Measurements from ENCODE around the gene PRC1. TPM values are rescaled to one million over a fixed set of nuclear protein-coding genes. Genes with fewer than 3 reads are reported as not detected.

PRC1 gene
- total and polyA plus RNA-seq, 2 of the 13 experiments (the other 11 are each of a cell fraction or from before 2014, with no cell fraction given), result 137 to 162 TPM

- H4K20me1 ChIP-seq (ENCODE audit: insufficient read depth, low read length), result no peaks in the 10 kb centered on the region
- BruUV-seq (replicated peaks), result no TSS peak
- peaks cover 20 to 74% of the 10 kb centered on the region in 2 experiments; a peak in 4 of 5 replicates for H3K36me3 ChIP-seq (replicated peaks in 1 of 2; ENCODE audit: control insufficient read depth in 1 of 2, insufficient read depth in 2 of 2, low read length in 2 of 2)
- WGBS (ENCODE audit: low lambda C conversion rate), result 99% methylated on average over 13 of the region's 18 CpGs
- no peaks in the 10 kb centered on the region for H3K4me1 ChIP-seq (ENCODE audit: insufficient read depth, low read length)
- FAIRE-seq, result no peak
- intact Hi-C loops (cut with micrococcal nuclease; ENCODE audit: unreplicated experiment), result no loop called here
- no peak for ATAC-seq
- H3K27ac ChIP-seq (ENCODE audit: extremely low read length, insufficient read depth, low read length), result no peak overlapping the region
- in situ Hi-C loops (cut with HindIII; ENCODE audit: extremely low pct_ligation_motif_present, low pct_unique_long_range_greater_than_20kb), result loop anchor here (25.0 kb wide), 1 partner anchor 315 kb away; no protein-coding TSS in a partner anchor
- H2AFZ ChIP-seq (ENCODE audit: low read length), result no peak overlapping the region
- CTCF ChIA-PET (ENCODE audit: low intra/inter-chr PET ratio, low total read pairs), result no interaction called here
- H3K4me2 ChIP-seq (ENCODE audit: low read depth, low read length), result no peak overlapping the region
- DNase-seq (ENCODE audit: low spot score), result no peak
- POLR2A ChIA-PET, result no interaction called here
- no peak overlapping the region for H3K9ac ChIP-seq (ENCODE audit: insufficient read depth, low read depth, low read length)
- TF ChIP-seq ZNF335 (CRISPR knock-in tag; IDR thresholded peaks at IDR 0.05) (no peak), ZBTB7B (CRISPR knock-in tag; IDR thresholded peaks at IDR 0.05) (no peak), ZMYM2 (CRISPR knock-in tag; IDR thresholded peaks at IDR 0.05) (no peak), ZFY (CRISPR knock-in tag; IDR thresholded peaks at IDR 0.05) (no peak), GZF1 (CRISPR knock-in tag; IDR thresholded peaks at IDR 0.05) (no peak), CBX5 (CRISPR knock-in tag; IDR thresholded peaks at IDR 0.05; ENCODE audit: borderline replicate concordance) (no peak), NR2F6 (IDR thresholded peaks at IDR 0.05) (no peak), NR2F6 (CRISPR knock-in tag; IDR thresholded peaks at IDR 0.05) (no peak), SKIL (CRISPR knock-in tag; IDR thresholded peaks at IDR 0.05; ENCODE audit: borderline replicate concordance) (no peak), MEF2D (CRISPR knock-in tag; IDR thresholded peaks at IDR 0.05) (no peak), GATA4 (IDR thresholded peaks at IDR 0.05; ENCODE audit: borderline replicate concordance, low read depth) (no peak), KLF13 (CRISPR knock-in tag; IDR thresholded peaks at IDR 0.05) (no peak)
- no peak overlapping the region for H3K4me3 ChIP-seq (replicated peaks in 1 of 3; ENCODE audit: insufficient read depth in 1 of 3, low read depth in 2 of 3, low read length in 3 of 3)
- no peaks in the 10 kb centered on the region for H3K9me3 ChIP-seq (ENCODE audit: low read length)
- H3K27me3 ChIP-seq (ENCODE audit: control insufficient read depth in 1 of 2, insufficient read depth in 2 of 2, low read length in 2 of 2), result no peaks in the 10 kb centered on the region
- H3K79me2 ChIP-seq (ENCODE audit: insufficient read depth, low read length), result no peaks in the 10 kb centered on the region
Observed at GRCh38 chr15:90947577-90948357, 46.6 kb downstream of the PRC1 start.

Data from HepG2 (cell line).